ENCODE results near the gene SLC4A9. TPM values are rescaled to one million over a fixed set of nuclear protein-coding genes. Genes with fewer than 3 reads are reported as not detected.

Gene SLC4A9
- total RNA-seq, 2 donors from 2014 or later: 0.79 to 1.4 TPM

DNA sequence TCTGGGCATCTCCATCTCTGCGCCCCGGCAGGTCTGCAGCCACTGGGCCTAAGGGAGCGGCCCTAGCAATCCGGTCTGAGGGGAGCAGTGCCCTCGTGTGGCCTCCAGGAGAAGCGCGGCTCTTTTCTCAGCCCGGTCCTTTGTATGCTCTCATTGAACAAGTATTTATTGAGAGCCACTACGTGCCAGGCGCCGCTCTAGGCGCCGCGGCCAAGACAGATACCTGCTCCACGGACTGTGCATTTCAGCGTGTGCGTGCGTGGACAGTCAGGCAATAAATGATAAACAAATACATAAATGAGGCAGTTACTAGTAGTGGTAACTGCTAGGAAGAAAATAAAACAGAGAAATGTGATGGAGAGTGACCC is 2.3 kb upstream of the SLC4A9 start:
- TF ChIP-seq, protein P1, sequence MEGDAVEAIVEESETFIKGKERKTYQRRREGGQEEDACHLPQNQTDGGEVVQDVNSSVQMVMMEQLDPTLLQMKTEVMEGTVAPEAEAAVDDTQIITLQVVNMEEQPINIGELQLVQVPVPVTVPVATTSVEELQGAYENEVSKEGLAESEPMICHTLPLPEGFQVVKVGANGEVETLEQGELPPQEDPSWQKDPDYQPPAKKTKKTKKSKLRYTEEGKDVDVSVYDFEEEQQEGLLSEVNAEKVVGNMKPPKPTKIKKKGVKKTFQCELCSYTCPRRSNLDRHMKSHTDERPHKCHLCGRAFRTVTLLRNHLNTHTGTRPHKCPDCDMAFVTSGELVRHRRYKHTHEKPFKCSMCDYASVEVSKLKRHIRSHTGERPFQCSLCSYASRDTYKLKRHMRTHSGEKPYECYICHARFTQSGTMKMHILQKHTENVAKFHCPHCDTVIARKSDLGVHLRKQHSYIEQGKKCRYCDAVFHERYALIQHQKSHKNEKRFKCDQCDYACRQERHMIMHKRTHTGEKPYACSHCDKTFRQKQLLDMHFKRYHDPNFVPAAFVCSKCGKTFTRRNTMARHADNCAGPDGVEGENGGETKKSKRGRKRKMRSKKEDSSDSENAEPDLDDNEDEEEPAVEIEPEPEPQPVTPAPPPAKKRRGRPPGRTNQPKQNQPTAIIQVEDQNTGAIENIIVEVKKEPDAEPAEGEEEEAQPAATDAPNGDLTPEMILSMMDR (conservative IDR thresholded peaks at IDR 0.05): peak; percentile 91
- peak; percentile 96 for DNase-seq
- H3K36me3 Mint-ChIP-seq (ENCODE audit: low read depth): no peaks in the 10 kb centered on the region
- H3K9me3 Mint-ChIP-seq: no peaks in the 10 kb centered on the region
- peaks cover 5% of the 10 kb centered on the region for H3K4me1 Mint-ChIP-seq
- WGBS, 2 experiments (ENCODE audit: insufficient coverage in 1 of 2, insufficient read length in 1 of 2): 13 to 22% methylated on average over 15 to 18 of the region's 18 CpGs
- Histone ChIP-seq H3K4me3 (ENCODE audit: low read length) (no peak overlapping the region), H3K27ac (ENCODE audit: low read depth, low read length) (no peak overlapping the region), H3K9me3 (ENCODE audit: control insufficient read depth, low read length) (no peaks in the 10 kb centered on the region), H3K9ac (ENCODE audit: extremely low read depth, low read length, poor library complexity, severe bottlenecking) (no peak overlapping the region), H3K4me1 (ENCODE audit: control insufficient read depth, insufficient read depth, low read length) (no peaks in the 10 kb centered on the region), H3K27me3 (ENCODE audit: control insufficient read depth, insufficient read depth, low read length, poor library complexity, severe bottlenecking) (no peaks in the 10 kb centered on the region), H3K36me3 (ENCODE audit: control insufficient read depth, insufficient read depth, low read length) (no peaks in the 10 kb centered on the region)
- no peak overlapping the region for H3K4me3 Mint-ChIP-seq
- peak overlapping the region; percentile 92 for H3K27ac Mint-ChIP-seq
- peaks cover 3% of the 10 kb centered on the region for H3K27me3 Mint-ChIP-seq (ENCODE audit: insufficient read depth)

DNA sequence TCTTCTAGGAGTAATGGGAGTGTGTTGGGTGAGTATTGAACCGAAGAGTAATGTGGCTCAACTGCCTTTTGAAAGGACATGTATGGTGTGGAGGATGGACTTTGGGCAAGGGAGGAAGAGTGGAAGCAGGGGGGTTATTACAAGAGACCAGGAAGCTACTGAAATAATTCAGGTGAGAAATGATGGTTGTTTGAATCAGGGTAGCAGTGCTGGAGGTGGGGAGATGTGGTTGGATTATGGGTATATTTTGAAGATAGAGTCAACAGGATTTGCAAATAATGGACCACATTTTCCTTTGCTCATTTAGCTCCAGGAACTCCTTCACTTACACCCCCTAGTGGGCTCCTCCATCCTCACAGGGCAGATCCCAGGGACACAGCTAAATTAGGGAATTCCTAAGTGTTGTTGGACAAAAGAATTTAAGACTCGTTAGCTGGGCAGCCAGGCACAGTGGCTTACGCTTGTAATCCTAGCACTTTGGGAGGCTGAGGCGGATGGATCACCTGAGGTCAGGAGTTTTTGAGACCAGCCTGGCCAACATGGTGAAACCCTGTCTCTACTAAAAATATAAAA is 1.2 kb upstream of the SLC4A9 start:
- DNase-seq: peak; percentile 86
- Mint-ChIP-seq H3K36me3 (ENCODE audit: low read depth) (no peaks in the 10 kb centered on the region), H3K27ac (peak overlapping the region; percentile 27), H3K4me3 (no peak overlapping the region), H3K9me3 (no peaks in the 10 kb centered on the region), H3K4me1 (peaks cover 8% of the 10 kb centered on the region), H3K27me3 (ENCODE audit: insufficient read depth) (peaks cover 7% of the 10 kb centered on the region)
- H3K36me3 ChIP-seq (ENCODE audit: control insufficient read depth, insufficient read depth, low read length): no peaks in the 10 kb centered on the region
- no peaks in the 10 kb centered on the region for H3K9me3 ChIP-seq (ENCODE audit: control insufficient read depth, low read length)
- no peak overlapping the region for H3K9ac ChIP-seq (ENCODE audit: extremely low read depth, low read length, poor library complexity, severe bottlenecking)
- TF ChIP-seq, protein P1 (conservative IDR thresholded peaks at IDR 0.05): peak; percentile 76
- H3K4me1 ChIP-seq (ENCODE audit: control insufficient read depth, insufficient read depth, low read length): no peaks in the 10 kb centered on the region
- H3K4me3 ChIP-seq (ENCODE audit: low read length): no peak overlapping the region
- WGBS, 2 experiments (ENCODE audit: insufficient coverage in 1 of 2, insufficient read length in 1 of 2): 80 to 84% methylated on average over 3 to 4 of the region's 4 CpGs
- H3K27me3 ChIP-seq (ENCODE audit: control insufficient read depth, insufficient read depth, low read length, poor library complexity, severe bottlenecking): no peaks in the 10 kb centered on the region
- no peak overlapping the region for H3K27ac ChIP-seq (ENCODE audit: low read depth, low read length)

DNA sequence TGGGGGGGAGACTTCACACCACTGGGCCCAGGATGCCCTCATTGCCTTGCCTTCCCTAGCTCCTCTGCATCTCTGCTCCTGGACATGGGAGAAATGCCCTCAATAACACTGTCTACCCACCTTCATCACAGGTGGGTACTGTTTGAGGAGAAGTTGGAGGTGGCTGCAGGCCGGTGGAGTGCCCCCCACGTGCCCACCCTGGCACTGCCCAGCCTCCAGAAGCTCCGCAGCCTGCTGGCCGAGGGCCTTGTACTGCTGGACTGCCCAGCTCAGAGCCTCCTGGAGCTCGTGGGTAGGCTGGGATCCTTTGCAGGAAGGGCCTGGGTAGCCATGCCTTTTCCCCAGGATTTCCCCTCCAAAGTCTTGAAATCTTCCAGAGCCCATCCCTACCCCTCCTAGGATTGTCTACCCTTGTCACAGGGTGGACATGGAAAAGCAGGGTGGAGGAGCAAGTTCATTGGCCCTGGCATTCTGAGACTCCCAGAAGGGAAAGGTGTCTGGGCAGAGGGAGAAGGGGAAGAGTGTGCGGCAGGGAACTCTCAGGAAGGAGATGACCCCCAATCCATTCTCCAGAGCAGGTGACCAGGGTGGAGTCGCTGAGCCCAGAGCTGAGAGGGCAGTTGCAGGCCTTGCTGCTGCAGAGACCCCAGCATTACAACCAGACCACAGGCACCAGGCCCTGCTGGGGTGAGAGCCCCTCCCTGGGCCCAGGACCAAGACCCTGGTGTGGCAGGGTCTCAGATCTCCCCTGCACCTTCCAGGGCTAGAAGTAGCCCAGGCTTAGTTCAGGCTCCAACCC is 886 bp downstream of the SLC4A9 start:
- Histone ChIP-seq H3K4me1 (ENCODE audit: control insufficient read depth, insufficient read depth, low read length) (no peaks in the 10 kb centered on the region), H3K9me3 (ENCODE audit: control insufficient read depth, low read length) (no peaks in the 10 kb centered on the region), H3K27me3 (ENCODE audit: control insufficient read depth, insufficient read depth, low read length, poor library complexity, severe bottlenecking) (peaks cover 4% of the 10 kb centered on the region), H3K9ac (ENCODE audit: extremely low read depth, low read length, poor library complexity, severe bottlenecking) (no peak overlapping the region), H3K36me3 (ENCODE audit: control insufficient read depth, insufficient read depth, low read length) (no peaks in the 10 kb centered on the region), H3K4me3 (ENCODE audit: low read length) (no peak overlapping the region), H3K27ac (ENCODE audit: low read depth, low read length) (no peak overlapping the region)
- 87% methylated on average over 7 of the region's 7 CpGs; no CpG with 5 or more reads in 1 of the 2 experiments for WGBS, 2 experiments (ENCODE audit: insufficient coverage in 1 of 2, insufficient read length in 1 of 2)
- Mint-ChIP-seq H3K27ac (no peak overlapping the region), H3K4me1 (peaks cover 8% of the 10 kb centered on the region), H3K9me3 (no peaks in the 10 kb centered on the region), H3K36me3 (ENCODE audit: low read depth) (no peaks in the 10 kb centered on the region), H3K4me3 (no peak overlapping the region), H3K27me3 (ENCODE audit: insufficient read depth) (peaks cover 7% of the 10 kb centered on the region)
- TF ChIP-seq, protein P1 (conservative IDR thresholded peaks at IDR 0.05): no peak
- no peak for DNase-seq
